Measurements from ENCODE around the gene MPV17L2.

MPV17L2 gene

DNA sequence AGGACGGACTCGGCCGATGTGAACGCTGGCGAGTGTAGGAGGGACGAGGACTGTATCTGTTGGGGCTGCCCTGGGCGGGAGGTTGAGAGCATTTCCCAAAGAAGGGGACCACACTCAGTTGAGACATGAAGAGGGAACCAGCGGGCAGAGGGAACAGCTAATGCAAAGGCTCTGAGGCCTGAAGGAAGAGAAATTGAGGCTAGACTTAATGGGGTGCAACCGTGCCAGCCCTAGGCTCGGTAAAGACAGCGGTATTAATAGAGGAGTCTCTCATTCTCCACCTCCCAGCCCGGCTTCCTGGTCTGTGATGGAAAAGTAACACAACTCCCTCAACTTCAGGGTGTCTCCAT is 1.1 kb downstream of the MPV17L2 start:
- ATAC-seq: no peak
- TF ChIP-seq, protein P1, sequence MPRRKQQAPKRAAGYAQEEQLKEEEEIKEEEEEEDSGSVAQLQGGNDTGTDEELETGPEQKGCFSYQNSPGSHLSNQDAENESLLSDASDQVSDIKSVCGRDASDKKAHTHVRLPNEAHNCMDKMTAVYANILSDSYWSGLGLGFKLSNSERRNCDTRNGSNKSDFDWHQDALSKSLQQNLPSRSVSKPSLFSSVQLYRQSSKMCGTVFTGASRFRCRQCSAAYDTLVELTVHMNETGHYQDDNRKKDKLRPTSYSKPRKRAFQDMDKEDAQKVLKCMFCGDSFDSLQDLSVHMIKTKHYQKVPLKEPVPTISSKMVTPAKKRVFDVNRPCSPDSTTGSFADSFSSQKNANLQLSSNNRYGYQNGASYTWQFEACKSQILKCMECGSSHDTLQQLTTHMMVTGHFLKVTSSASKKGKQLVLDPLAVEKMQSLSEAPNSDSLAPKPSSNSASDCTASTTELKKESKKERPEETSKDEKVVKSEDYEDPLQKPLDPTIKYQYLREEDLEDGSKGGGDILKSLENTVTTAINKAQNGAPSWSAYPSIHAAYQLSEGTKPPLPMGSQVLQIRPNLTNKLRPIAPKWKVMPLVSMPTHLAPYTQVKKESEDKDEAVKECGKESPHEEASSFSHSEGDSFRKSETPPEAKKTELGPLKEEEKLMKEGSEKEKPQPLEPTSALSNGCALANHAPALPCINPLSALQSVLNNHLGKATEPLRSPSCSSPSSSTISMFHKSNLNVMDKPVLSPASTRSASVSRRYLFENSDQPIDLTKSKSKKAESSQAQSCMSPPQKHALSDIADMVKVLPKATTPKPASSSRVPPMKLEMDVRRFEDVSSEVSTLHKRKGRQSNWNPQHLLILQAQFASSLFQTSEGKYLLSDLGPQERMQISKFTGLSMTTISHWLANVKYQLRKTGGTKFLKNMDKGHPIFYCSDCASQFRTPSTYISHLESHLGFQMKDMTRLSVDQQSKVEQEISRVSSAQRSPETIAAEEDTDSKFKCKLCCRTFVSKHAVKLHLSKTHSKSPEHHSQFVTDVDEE (CRISPR knock-in tag; IDR thresholded peaks at IDR 0.05): no peak
- TF ChIP-seq, protein P2, sequence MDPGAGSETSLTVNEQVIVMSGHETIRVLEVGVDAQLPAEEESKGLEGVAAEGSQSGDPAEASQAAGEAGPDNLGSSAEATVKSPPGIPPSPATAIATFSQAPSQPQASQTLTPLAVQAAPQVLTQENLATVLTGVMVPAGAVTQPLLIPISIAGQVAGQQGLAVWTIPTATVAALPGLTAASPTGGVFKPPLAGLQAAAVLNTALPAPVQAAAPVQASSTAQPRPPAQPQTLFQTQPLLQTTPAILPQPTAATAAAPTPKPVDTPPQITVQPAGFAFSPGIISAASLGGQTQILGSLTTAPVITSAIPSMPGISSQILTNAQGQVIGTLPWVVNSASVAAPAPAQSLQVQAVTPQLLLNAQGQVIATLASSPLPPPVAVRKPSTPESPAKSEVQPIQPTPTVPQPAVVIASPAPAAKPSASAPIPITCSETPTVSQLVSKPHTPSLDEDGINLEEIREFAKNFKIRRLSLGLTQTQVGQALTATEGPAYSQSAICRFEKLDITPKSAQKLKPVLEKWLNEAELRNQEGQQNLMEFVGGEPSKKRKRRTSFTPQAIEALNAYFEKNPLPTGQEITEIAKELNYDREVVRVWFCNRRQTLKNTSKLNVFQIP (CRISPR knock-in tag; IDR thresholded peaks at IDR 0.05; ENCODE audit: borderline replicate concordance, low read depth): no peak
- no peak for TF ChIP-seq ZFP3 (CRISPR knock-in tag; IDR thresholded peaks at IDR 0.05)
- no peak for TF ChIP-seq ZNF565 (CRISPR knock-in tag; conservative IDR thresholded peaks at IDR 0.05; ENCODE audit: low read depth)
- TF ChIP-seq ESRRG (CRISPR knock-in tag; IDR thresholded peaks at IDR 0.05): no peak
- no peak for TF ChIP-seq CSDC2 (CRISPR knock-in tag; IDR thresholded peaks at IDR 0.05)
- TF ChIP-seq, protein P3, sequence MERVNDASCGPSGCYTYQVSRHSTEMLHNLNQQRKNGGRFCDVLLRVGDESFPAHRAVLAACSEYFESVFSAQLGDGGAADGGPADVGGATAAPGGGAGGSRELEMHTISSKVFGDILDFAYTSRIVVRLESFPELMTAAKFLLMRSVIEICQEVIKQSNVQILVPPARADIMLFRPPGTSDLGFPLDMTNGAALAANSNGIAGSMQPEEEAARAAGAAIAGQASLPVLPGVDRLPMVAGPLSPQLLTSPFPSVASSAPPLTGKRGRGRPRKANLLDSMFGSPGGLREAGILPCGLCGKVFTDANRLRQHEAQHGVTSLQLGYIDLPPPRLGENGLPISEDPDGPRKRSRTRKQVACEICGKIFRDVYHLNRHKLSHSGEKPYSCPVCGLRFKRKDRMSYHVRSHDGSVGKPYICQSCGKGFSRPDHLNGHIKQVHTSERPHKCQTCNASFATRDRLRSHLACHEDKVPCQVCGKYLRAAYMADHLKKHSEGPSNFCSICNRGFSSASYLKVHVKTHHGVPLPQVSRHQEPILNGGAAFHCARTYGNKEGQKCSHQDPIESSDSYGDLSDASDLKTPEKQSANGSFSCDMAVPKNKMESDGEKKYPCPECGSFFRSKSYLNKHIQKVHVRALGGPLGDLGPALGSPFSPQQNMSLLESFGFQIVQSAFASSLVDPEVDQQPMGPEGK (CRISPR knock-in tag; IDR thresholded peaks at IDR 0.05; ENCODE audit: borderline replicate concordance): no peak
- no peak for TF ChIP-seq SNAI2 (CRISPR knock-in tag; IDR thresholded peaks at IDR 0.05)
- TF ChIP-seq GLIS3 (CRISPR knock-in tag; IDR thresholded peaks at IDR 0.05): no peak
- TF ChIP-seq TCF4 (CRISPR knock-in tag; IDR thresholded peaks at IDR 0.05; ENCODE audit: borderline replicate concordance): no peak

DNA sequence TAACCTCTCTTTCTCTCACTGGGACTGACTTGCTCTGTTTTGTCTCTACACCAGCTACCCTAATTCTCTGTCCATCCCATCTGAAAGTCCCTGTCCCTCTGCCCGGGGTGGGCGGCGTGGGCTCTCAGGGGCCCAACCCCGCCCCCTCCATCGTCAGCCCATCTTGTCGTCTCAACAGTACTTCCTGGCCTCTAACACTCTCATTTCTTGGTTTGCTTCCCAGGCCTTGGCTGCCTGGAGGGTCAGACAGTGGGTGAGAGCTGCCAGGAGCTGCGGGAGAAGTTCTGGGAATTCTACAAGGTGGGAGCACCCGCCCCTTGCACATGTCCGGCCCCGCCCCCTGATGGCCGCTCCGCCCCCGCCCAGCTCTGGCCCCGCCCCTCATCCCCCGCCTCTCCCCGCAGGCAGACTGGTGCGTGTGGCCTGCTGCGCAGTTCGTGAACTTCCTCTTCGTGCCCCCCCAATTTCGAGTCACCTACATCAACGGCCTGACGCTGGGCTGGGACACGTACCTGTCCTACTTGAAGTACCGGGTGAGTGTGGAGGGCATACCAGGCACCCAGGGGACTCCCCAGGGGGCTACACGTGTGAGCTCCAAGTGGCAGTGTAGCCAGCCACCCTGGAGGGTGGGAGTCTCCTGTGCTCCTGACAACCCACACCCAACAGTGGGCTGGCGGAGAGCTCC is 1.7 kb downstream of the MPV17L2 start:
- no peak for ATAC-seq
- TF ChIP-seq OSR1 (CRISPR knock-in tag; IDR thresholded peaks at IDR 0.05) (no peak), SNAI2 (CRISPR knock-in tag; IDR thresholded peaks at IDR 0.05) (no peak), CSDC2 (CRISPR knock-in tag; IDR thresholded peaks at IDR 0.05) (no peak), ZNF565 (CRISPR knock-in tag; conservative IDR thresholded peaks at IDR 0.05; ENCODE audit: low read depth) (no peak), ZC3H10 (CRISPR knock-in tag; IDR thresholded peaks at IDR 0.05) (no peak), RARB (CRISPR knock-in tag; IDR thresholded peaks at IDR 0.05) (no peak)

DNA sequence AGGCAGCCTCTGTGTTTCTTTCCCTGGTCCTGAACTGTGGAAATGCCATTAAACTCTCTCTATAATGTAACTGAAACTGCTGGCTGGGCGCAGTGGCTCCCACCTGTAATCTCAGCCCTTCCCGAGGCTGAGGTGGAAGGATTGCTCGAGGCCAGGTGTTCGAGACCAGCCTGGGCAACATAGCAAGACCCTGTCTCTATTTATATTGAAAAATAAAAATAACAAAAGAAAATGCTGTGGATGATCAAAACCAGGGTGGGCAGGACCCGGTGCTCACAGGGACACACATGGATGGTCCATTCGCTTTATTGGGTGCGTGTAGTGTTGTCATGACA is 3.5 kb downstream of the MPV17L2 start:
- TF ChIP-seq, protein P3 (CRISPR knock-in tag; IDR thresholded peaks at IDR 0.05; ENCODE audit: borderline replicate concordance): no peak
- no peak for TF ChIP-seq PPARA (CRISPR knock-in tag; IDR thresholded peaks at IDR 0.05; ENCODE audit: borderline replicate concordance)
- ATAC-seq: no peak

DNA sequence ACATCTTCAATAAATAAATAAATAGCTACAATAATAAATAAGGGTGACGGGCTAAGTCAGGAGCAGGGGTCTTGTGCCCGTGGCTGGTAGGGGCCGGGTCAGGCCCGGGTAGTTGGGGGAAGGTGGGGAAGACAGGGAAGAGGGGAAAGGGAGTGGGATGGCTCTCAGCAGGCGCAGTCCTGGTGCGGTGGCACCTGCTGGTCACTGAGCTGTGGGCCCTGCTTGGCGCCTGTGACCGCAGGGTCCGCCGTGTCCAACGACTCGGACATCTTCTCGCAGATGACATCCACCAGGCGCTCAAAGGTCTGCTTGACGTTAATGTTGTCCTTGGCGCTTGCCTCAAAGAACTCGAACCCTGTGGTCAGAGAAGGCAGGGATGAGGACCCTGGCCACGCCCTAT is 4.3 kb downstream of the MPV17L2 start:
- no peak for ATAC-seq
- TF ChIP-seq ZFP30 (CRISPR knock-in tag; IDR thresholded peaks at IDR 0.05): no peak
- TF ChIP-seq, protein P4, sequence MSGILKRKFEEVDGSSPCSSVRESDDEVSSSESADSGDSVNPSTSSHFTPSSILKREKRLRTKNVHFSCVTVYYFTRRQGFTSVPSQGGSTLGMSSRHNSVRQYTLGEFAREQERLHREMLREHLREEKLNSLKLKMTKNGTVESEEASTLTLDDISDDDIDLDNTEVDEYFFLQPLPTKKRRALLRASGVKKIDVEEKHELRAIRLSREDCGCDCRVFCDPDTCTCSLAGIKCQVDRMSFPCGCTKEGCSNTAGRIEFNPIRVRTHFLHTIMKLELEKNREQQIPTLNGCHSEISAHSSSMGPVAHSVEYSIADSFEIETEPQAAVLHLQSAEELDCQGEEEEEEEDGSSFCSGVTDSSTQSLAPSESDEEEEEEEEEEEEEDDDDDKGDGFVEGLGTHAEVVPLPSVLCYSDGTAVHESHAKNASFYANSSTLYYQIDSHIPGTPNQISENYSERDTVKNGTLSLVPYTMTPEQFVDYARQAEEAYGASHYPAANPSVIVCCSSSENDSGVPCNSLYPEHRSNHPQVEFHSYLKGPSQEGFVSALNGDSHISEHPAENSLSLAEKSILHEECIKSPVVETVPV (CRISPR knock-in tag; IDR thresholded peaks at IDR 0.05): no peak
- no peak for TF ChIP-seq TCF4 (CRISPR knock-in tag; IDR thresholded peaks at IDR 0.05; ENCODE audit: borderline replicate concordance)
- no peak for TF ChIP-seq SNAI2 (CRISPR knock-in tag; IDR thresholded peaks at IDR 0.05)
- TF ChIP-seq, protein P3 (CRISPR knock-in tag; IDR thresholded peaks at IDR 0.05; ENCODE audit: borderline replicate concordance): no peak
